IPS DF 6.9 (cell line): ENCODE data around the gene EGLN1.

ENCODE experiments used
- DNase-seq: peaks from one replicate; pipeline ENCODE4 v3.0.0-alpha.2; 2013; ENCODE audit warnings: low read depth, low spot score
- H3K27ac ChIP-seq: one replicate; pipeline ENCODE4 v1.5.1; 2013; ENCODE audit warnings: low read length, control low read depth
- H3K27me3 ChIP-seq: 2 replicates; pipeline ENCODE4 v1.6.1; 2013; ENCODE audit warnings: mild to moderate bottlenecking, low read length; ENCODE audit not compliant: control insufficient read depth, insufficient read depth
- H3K36me3 ChIP-seq: 2 replicates; pipeline ENCODE4 v1.6.1; 2013; ENCODE audit warnings: low read length; ENCODE audit not compliant: control insufficient read depth, insufficient read depth
- H3K4me1 ChIP-seq: 2 replicates; pipeline ENCODE4 v1.6.1; 2013; ENCODE audit warnings: low read length; ENCODE audit not compliant: control insufficient read depth, insufficient read depth
- H3K4me3 ChIP-seq: 2 replicates; pipeline ENCODE4 v1.5.1; 2013; ENCODE audit warnings: mild to moderate bottlenecking, low read length
- H3K9me3 ChIP-seq: 2 replicates; pipeline ENCODE4 v1.6.1; 2013; ENCODE audit warnings: low read length, inconsistent platforms; ENCODE audit not compliant: control insufficient read depth, insufficient read depth
- WGBS: extraction: QIAGEN DNeasy Blood & Tissue Kit; methylation state at CpG from one replicate; pipeline ENCODE4 v1.1.7; 2013; ENCODE audit warnings: mixed read lengths, missing lambda C conversion rate; ENCODE audit not compliant: insufficient read length, insufficient coverage; 5-methylcytosine and 5-hydroxymethylcytosine counted together

EGLN1 gene

GRCh38 chr1:231327617-231328016 lies 94.5 kb downstream of the EGLN1 start:
- H3K4me1 ChIP-seq, result no peaks in the 10 kb centered on the region
- H3K27me3 ChIP-seq, result no peaks in the 10 kb centered on the region
- H3K9me3 ChIP-seq, result no peaks in the 10 kb centered on the region
- WGBS, result no CpG with 5 or more reads among the region's 5 CpGs
- H3K4me3 ChIP-seq, result no peak overlapping the region
- DNase-seq, result no peak
- no peak overlapping the region for H3K27ac ChIP-seq
- no peaks in the 10 kb centered on the region for H3K36me3 ChIP-seq

- no peak for DNase-seq
- WGBS, result no CpG with 5 or more reads among the region's 1 CpG
- no peaks in the 10 kb centered on the region for H3K9me3 ChIP-seq
Measured at GRCh38 chr1:231326248-231326647, 95.8 kb downstream of the EGLN1 start.

DNA sequence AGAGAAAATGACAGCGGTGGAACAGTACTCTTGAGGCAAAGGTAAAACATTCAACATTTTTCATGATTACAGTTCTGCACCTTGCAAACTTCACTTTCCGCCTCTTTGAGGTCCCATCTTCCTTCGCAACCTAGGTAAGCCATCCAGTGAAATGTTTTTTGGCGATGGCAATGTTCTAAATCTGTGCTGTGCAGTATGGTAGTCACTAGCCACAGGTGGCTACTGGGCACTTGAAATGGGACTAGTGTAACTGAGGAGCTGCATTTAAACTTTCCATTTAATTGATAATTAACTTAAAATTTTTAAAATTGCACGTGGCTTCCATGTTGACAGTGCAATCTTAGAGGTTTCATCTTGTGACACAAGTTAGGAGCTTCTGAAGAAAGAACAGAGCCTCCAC lies 97.4 kb downstream of the EGLN1 start:
- no peak for DNase-seq
- Histone ChIP-seq H3K9me3 (no peaks in the 10 kb centered on the region), H3K4me1 (no peaks in the 10 kb centered on the region), H3K36me3 (no peaks in the 10 kb centered on the region), H3K27ac (no peak overlapping the region), H3K4me3 (no peak overlapping the region), H3K27me3 (no peaks in the 10 kb centered on the region)
- WGBS, result no CpG with 5 or more reads among the region's 5 CpGs

More at GRCh38 chr1:231326248-231326647, 95.8 kb downstream of the EGLN1 start:
- H3K36me3 ChIP-seq, result no peaks in the 10 kb centered on the region
- no peak overlapping the region for H3K4me3 ChIP-seq
- H3K27ac ChIP-seq, result no peak overlapping the region
- H3K27me3 ChIP-seq, result no peaks in the 10 kb centered on the region
- H3K4me1 ChIP-seq, result no peaks in the 10 kb centered on the region

- H3K27me3 ChIP-seq, result no peaks in the 10 kb centered on the region
- no peaks in the 10 kb centered on the region for H3K4me1 ChIP-seq
- no peaks in the 10 kb centered on the region for H3K9me3 ChIP-seq
- no peaks in the 10 kb centered on the region for H3K36me3 ChIP-seq
- no peak overlapping the region for H3K27ac ChIP-seq
- no peak for DNase-seq
- no CpG with 5 or more reads among the region's 7 CpGs for WGBS
- no peak overlapping the region for H3K4me3 ChIP-seq
Measured at GRCh38 chr1:231322880-231323530, 99.1 kb downstream of the EGLN1 start.

DNA sequence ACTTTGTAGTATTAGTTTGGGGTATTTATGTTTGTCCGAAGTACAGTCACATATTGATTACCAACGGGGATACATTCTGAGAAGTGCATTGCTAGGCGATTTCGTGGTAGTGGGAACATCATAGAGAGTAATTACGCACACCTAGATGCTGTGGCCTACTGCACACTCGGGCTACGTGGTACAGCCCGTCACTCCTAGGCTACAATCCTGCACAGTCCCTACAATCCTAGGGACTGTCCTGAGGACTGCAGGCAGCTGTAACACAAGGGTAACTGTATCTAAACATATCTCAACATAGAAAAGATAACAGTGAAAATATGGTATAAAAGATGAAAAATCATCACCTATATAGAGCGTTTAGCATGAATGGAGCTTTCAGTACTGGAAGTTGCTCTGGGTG lies 103.0 kb downstream of the EGLN1 start:
- Histone ChIP-seq H3K4me3 (no peak overlapping the region), H3K27ac (no peak overlapping the region), H3K9me3 (no peaks in the 10 kb centered on the region), H3K27me3 (no peaks in the 10 kb centered on the region), H3K36me3 (no peaks in the 10 kb centered on the region), H3K4me1 (no peaks in the 10 kb centered on the region)
- DNase-seq, result no peak
- WGBS, result no CpG with 5 or more reads among the region's 9 CpGs

- Histone ChIP-seq H3K27ac (no peak overlapping the region), H3K9me3 (no peaks in the 10 kb centered on the region), H3K4me1 (no peaks in the 10 kb centered on the region), H3K27me3 (no peaks in the 10 kb centered on the region), H3K4me3 (no peak overlapping the region), H3K36me3 (no peaks in the 10 kb centered on the region)
- WGBS, result no CpG with 5 or more reads among the region's 4 CpGs
- no peak for DNase-seq
Measured at GRCh38 chr1:231318568-231318967, 103.5 kb downstream of the EGLN1 start.

GRCh38 chr1:231318015-231318355 lies 104.1 kb downstream of the EGLN1 start:
- DNase-seq, result no peak
- Histone ChIP-seq H3K4me3 (no peak overlapping the region), H3K27ac (no peak overlapping the region)

GRCh38 chr1:231317306-231318014 lies 104.6 kb downstream of the EGLN1 start:
- H3K4me1 ChIP-seq, result no peaks in the 10 kb centered on the region
- no peak overlapping the region for H3K4me3 ChIP-seq
- no peak for DNase-seq
- no peaks in the 10 kb centered on the region for H3K36me3 ChIP-seq
- H3K27me3 ChIP-seq, result no peaks in the 10 kb centered on the region
- no CpG with 5 or more reads among the region's 44 CpGs for WGBS
- no peaks in the 10 kb centered on the region for H3K9me3 ChIP-seq
- H3K27ac ChIP-seq, result no peak overlapping the region

More at GRCh38 chr1:231318015-231318355, 104.1 kb downstream of the EGLN1 start:
- no peaks in the 10 kb centered on the region for H3K27me3 ChIP-seq
- no peaks in the 10 kb centered on the region for H3K4me1 ChIP-seq
- no peaks in the 10 kb centered on the region for H3K36me3 ChIP-seq
- no peaks in the 10 kb centered on the region for H3K9me3 ChIP-seq
- WGBS, result no CpG with 5 or more reads among the region's 15 CpGs

GRCh38 chr1:231315887-231316286 lies 106.2 kb downstream of the EGLN1 start:
- Histone ChIP-seq H3K27me3 (no peaks in the 10 kb centered on the region), H3K36me3 (no peaks in the 10 kb centered on the region), H3K27ac (no peak overlapping the region), H3K9me3 (no peaks in the 10 kb centered on the region), H3K4me3 (no peak overlapping the region), H3K4me1 (no peaks in the 10 kb centered on the region)
- no CpG with 5 or more reads among the region's 11 CpGs for WGBS
- peak; percentile 31 for DNase-seq
